RWPE1 (cell line): ENCODE results near the gene CTNNA2.

Experiments used
- CTCF ChIA-PET: fragments of 350-600 bp; sonication (Branson Sonifier 250); formaldehyde crosslinking; extraction: SDS; loops from one replicate; lab custom pipeline; 2021; lab: Yijun Ruan, JAX
- POLR2A ChIA-PET: fragments of 400-600 bp; formaldehyde crosslinking; extraction: SDS; loops from one replicate; lab custom pipeline; 2020; ENCODE audit warnings: antibody characterized with exemption; ENCODE audit not compliant: low non-redundant PET; lab: Yijun Ruan, JAX
- DNase-seq: peaks from one replicate; pipeline ENCODE4 v3.0.0; 2012; ENCODE audit warnings: low spot score
- H3K27ac ChIP-seq: fragments of 450-650 bp; 2 replicates; pipeline ENCODE4 v1.5.1; 2017
- TF ChIP-seq, protein P1 (sequence below): fragments of 450-650 bp; conservative IDR thresholded peaks from 2 replicates; pipeline ENCODE4 v1.5.1; 2017; ENCODE audit warnings: low read depth, mild to moderate bottlenecking

Gene CTNNA2

GRCh38 chr2:79980816-79981215 lies 468.0 kb downstream of the CTNNA2 start:
- ChIA-PET CTCF (interaction anchor here (0.6 kb wide), 1 partner anchor 33 kb away, joined by 5 read pairs; no protein-coding TSS in a partner anchor), POLR2A (no interaction called here)
- DNase-seq: no peak
- TF ChIP-seq, protein P1, sequence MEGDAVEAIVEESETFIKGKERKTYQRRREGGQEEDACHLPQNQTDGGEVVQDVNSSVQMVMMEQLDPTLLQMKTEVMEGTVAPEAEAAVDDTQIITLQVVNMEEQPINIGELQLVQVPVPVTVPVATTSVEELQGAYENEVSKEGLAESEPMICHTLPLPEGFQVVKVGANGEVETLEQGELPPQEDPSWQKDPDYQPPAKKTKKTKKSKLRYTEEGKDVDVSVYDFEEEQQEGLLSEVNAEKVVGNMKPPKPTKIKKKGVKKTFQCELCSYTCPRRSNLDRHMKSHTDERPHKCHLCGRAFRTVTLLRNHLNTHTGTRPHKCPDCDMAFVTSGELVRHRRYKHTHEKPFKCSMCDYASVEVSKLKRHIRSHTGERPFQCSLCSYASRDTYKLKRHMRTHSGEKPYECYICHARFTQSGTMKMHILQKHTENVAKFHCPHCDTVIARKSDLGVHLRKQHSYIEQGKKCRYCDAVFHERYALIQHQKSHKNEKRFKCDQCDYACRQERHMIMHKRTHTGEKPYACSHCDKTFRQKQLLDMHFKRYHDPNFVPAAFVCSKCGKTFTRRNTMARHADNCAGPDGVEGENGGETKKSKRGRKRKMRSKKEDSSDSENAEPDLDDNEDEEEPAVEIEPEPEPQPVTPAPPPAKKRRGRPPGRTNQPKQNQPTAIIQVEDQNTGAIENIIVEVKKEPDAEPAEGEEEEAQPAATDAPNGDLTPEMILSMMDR: no peak
- H3K27ac ChIP-seq: no peak overlapping the region

GRCh38 chr2:79981316-79981715 lies 468.5 kb downstream of the CTNNA2 start:
- TF ChIP-seq, protein P1: no peak
- POLR2A ChIA-PET: no interaction called here
- no peak overlapping the region for H3K27ac ChIP-seq
- CTCF ChIA-PET: interaction anchor here (0.6 to 0.7 kb wide), 2 partner anchors 33 to 53 kb away, joined by 3 to 5 read pairs; no protein-coding TSS in a partner anchor
- DNase-seq: no peak

- ChIA-PET POLR2A (no interaction called here), CTCF (no interaction called here)
- TF ChIP-seq, protein P1: no peak
- H3K27ac ChIP-seq: no peak overlapping the region
- DNase-seq: peak; percentile 5
Observed at GRCh38 chr2:79982445-79982844, 469.6 kb downstream of the CTNNA2 start.

DNA sequence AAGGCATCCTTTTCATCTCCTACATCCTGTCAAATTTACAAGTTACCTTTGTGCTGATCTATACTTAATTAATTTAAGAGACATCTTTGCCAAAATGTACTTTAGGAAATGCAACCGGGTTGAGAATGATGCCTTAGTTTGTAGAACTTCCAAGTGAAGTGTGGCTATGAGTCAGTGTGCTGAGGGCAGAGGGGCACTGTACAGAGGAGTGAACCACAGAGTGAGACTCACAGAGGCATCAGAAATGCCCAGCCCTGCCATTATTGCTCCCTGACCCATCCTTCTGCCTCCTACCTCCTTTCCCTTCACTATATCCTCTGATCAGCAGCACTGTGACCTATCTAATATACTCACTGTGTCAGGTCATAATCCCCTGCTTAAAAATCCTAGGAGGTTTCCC lies 471.6 kb downstream of the CTNNA2 start:
- POLR2A ChIA-PET: no interaction called here

GRCh38 chr2:79985145-79985544 lies 472.3 kb downstream of the CTNNA2 start:
- TF ChIP-seq, protein P1: no peak
- ChIA-PET CTCF (no interaction called here), POLR2A (no interaction called here)
- H3K27ac ChIP-seq: no peak overlapping the region
- no peak for DNase-seq

More for the DNA sequence above, 471.6 kb downstream of the CTNNA2 start:
- TF ChIP-seq, protein P1: no peak
- no peak overlapping the region for H3K27ac ChIP-seq
- DNase-seq: no peak
- CTCF ChIA-PET: interaction anchor here (0.7 kb wide), 1 partner anchor 240 kb away, joined by 3 read pairs; no protein-coding TSS in a partner anchor

GRCh38 chr2:79985571-79985970 lies 472.7 kb downstream of the CTNNA2 start:
- CTCF ChIA-PET: no interaction called here
- POLR2A ChIA-PET: no interaction called here
- H3K27ac ChIP-seq: no peak overlapping the region
- TF ChIP-seq, protein P1: no peak
- DNase-seq: no peak
